IMR-90 (cell line): ENCODE data around the gene DENND1C. TPM values are rescaled to one million over a fixed set of nuclear protein-coding genes. Genes with fewer than 3 reads are reported as not detected.

ENCODE experiments used
- ATAC-seq: fragments of 200-7000 bp; cut with Tn5 transposase; 2 replicates; pipeline ENCODE4 v1.9.1; 2020; ENCODE audit warnings: low read depth, mild to moderate bottlenecking, moderate library complexity
- BruUV-seq: library from RNA; stranded (reverse); fragments of 400-500 nt; replicated peaks from 2 replicates; lab custom pipeline; 2021; lab: Mats Ljungman, UMichigan
- CTCF ChIA-PET: fragments of 300-600 bp; formaldehyde crosslinking; extraction: SDS; loops from one replicate; lab custom pipeline; 2021; ENCODE audit warnings: antibody characterized with exemption; lab: Yijun Ruan, JAX
- POLR2A ChIA-PET: fragments of 300-600 bp; sonication (Branson Sonifier 250); formaldehyde crosslinking; loops from one replicate; lab custom pipeline; 2022; ENCODE audit warnings: antibody characterized with exemption; ENCODE audit not compliant: unreplicated experiment; lab: Charles Lee
- DNase-seq: peaks from one replicate; pipeline ENCODE4 v3.0.0; 2013
- H2AFZ ChIP-seq: replicated peaks from 2 replicates; pipeline ENCODE3; 2013; ENCODE audit warnings: low read length, mild to moderate bottlenecking; ENCODE audit not compliant: poor library complexity
- H2AK5ac ChIP-seq: 2 replicates; pipeline ENCODE4 v1.6.1; 2013; ENCODE audit warnings: low read depth, low read length, inconsistent platforms
- H2AK9ac ChIP-seq: replicated peaks from 2 replicates; pipeline ENCODE3; 2013; ENCODE audit warnings: mild to moderate bottlenecking, low read depth, low read length, moderate library complexity; ENCODE audit not compliant: poor library complexity
- H2BK120ac ChIP-seq: 2 replicates; pipeline ENCODE4 v1.6.1; 2013; ENCODE audit warnings: low read depth, low read length, inconsistent platforms
- H2BK15ac ChIP-seq: 3 replicates; pipeline ENCODE4 v1.6.1; 2013; ENCODE audit warnings: low read depth, low read length, inconsistent platforms
- H2BK20ac ChIP-seq: 2 replicates; pipeline ENCODE4 v1.6.1; 2013; ENCODE audit warnings: low read depth, mild to moderate bottlenecking, inconsistent platforms, low read length, moderate library complexity
- H2BK5ac ChIP-seq: 2 replicates; pipeline ENCODE4 v1.6.1; 2013; ENCODE audit warnings: mild to moderate bottlenecking, low read depth, low read length, inconsistent platforms; ENCODE audit not compliant: poor library complexity, severe bottlenecking
- H3K14ac ChIP-seq: replicated peaks from 2 replicates; pipeline ENCODE4 v1.6.1; 2013; ENCODE audit warnings: low read depth, low read length, inconsistent platforms
- H3K18ac ChIP-seq: 2 replicates; pipeline ENCODE4 v1.6.1; 2013; ENCODE audit warnings: low read depth, low read length, control low read depth
- H3K23ac ChIP-seq: 2 replicates; pipeline ENCODE4 v1.6.1; 2013; ENCODE audit warnings: low read depth, low read length, inconsistent platforms
- H3K27ac ChIP-seq: 2 replicates; pipeline ENCODE4 v1.5.1; 2013; ENCODE audit warnings: mild to moderate bottlenecking, control low read depth, low read length; ENCODE audit not compliant: insufficient read depth
- H3K27me3 ChIP-seq: 2 replicates; pipeline ENCODE4 v1.6.1; 2013; ENCODE audit warnings: low read length; ENCODE audit not compliant: control insufficient read depth, insufficient read depth
- H3K36me3 ChIP-seq: 2 replicates; pipeline ENCODE4 v1.6.1; 2013; ENCODE audit warnings: low read length, mixed read lengths; ENCODE audit not compliant: control insufficient read depth, insufficient read depth
- H3K4ac ChIP-seq: 2 replicates; pipeline ENCODE4 v1.6.1; 2013; ENCODE audit warnings: low read depth, low read length, inconsistent platforms
- H3K4me1 ChIP-seq: 2 replicates; pipeline ENCODE4 v1.6.1; 2013; ENCODE audit warnings: low read length, mixed read lengths; ENCODE audit not compliant: control insufficient read depth, insufficient read depth
- H3K4me2 ChIP-seq: 2 replicates; pipeline ENCODE4 v1.6.1; 2013; ENCODE audit warnings: low read depth, mild to moderate bottlenecking, control low read depth, low read length, moderate library complexity
- H3K4me3 ChIP-seq: 2 replicates; pipeline ENCODE4 v1.5.1; 2013; ENCODE audit warnings: low read depth, mild to moderate bottlenecking, control low read depth, low read length, moderate library complexity; ENCODE audit not compliant: insufficient read depth
- H3K56ac ChIP-seq: 2 replicates; pipeline ENCODE4 v1.6.1; 2013; ENCODE audit warnings: low read length, inconsistent platforms; ENCODE audit not compliant: insufficient read depth; ENCODE audit errors: extremely low read depth
- H3K79me1 ChIP-seq, 2 experiments: 2 replicates each; pipeline ENCODE4 v1.6.1; 2013; ENCODE audit warnings: low read length in 2 of 2, inconsistent platforms in 1 of 2, low read depth in 1 of 2
- H3K9ac ChIP-seq: 2 replicates; pipeline ENCODE4 v1.6.1; 2013; ENCODE audit warnings: low read depth, low read length, control low read depth
- H3K9me1 ChIP-seq: 2 replicates; pipeline ENCODE4 v1.6.1; 2013; ENCODE audit warnings: low read length, inconsistent platforms; ENCODE audit not compliant: insufficient read depth
- H3K9me3 ChIP-seq: 2 replicates; pipeline ENCODE4 v1.6.1; 2013; ENCODE audit warnings: low read length; ENCODE audit not compliant: control insufficient read depth, insufficient read depth
- H4K20me1 ChIP-seq: 2 replicates; pipeline ENCODE4 v1.6.1; 2013; ENCODE audit warnings: low read length, inconsistent platforms; ENCODE audit not compliant: insufficient read depth
- H4K5ac ChIP-seq: 2 replicates; pipeline ENCODE4 v1.6.1; 2013; ENCODE audit warnings: mild to moderate bottlenecking, low read depth, low read length, control low read depth
- H4K8ac ChIP-seq, 2 experiments: 2 replicates each; pipeline ENCODE4 v1.6.1; 2013; ENCODE audit warnings: low read depth in 2 of 2, low read length in 2 of 2, control low read depth in 1 of 2, inconsistent platforms in 1 of 2
- H4K91ac ChIP-seq: 2 replicates; pipeline ENCODE4 v1.6.1; 2013; ENCODE audit warnings: low read depth, low read length, inconsistent platforms; ENCODE audit not compliant: insufficient read depth
- BHLHE40 ChIP-seq: fragments of 150-350 bp; IDR thresholded peaks from 2 replicates; pipeline ENCODE4 v1.6.1; 2016; ENCODE audit warnings: mild to moderate bottlenecking, low read depth, low read length
- CEBPB ChIP-seq: IDR thresholded peaks from 2 replicates; pipeline ENCODE4 v1.6.1; 2012; ENCODE audit warnings: low read depth, low read length, improper control_type of control experiment
- CHD1 ChIP-seq: IDR thresholded peaks from 2 replicates; pipeline ENCODE4 v1.6.1; 2012; ENCODE audit warnings: low read depth, low read length, improper control_type of control experiment
- FOS ChIP-seq: fragments of 150-350 bp; IDR thresholded peaks from 2 replicates; pipeline ENCODE4 v1.6.1; 2016; ENCODE audit warnings: low read depth, low read length
- MAFK ChIP-seq: IDR thresholded peaks from 2 replicates; pipeline ENCODE4 v1.6.1; 2012; ENCODE audit warnings: low read depth, low read length, improper control_type of control experiment
- MAZ ChIP-seq: IDR thresholded peaks from 2 replicates; pipeline ENCODE4 v1.6.1; 2012; ENCODE audit warnings: low read depth, mild to moderate bottlenecking, low read length, improper control_type of control experiment, moderate library complexity, borderline replicate concordance
- MXI1 ChIP-seq: IDR thresholded peaks from 2 replicates; pipeline ENCODE4 v1.6.1; 2012; ENCODE audit warnings: low read depth, mild to moderate bottlenecking, low read length, moderate library complexity, borderline replicate concordance
- NFE2L2 ChIP-seq: fragments of 150-350 bp; IDR thresholded peaks from 2 replicates; pipeline ENCODE4 v1.6.1; 2016; ENCODE audit warnings: low read depth, mild to moderate bottlenecking, low read length
- POLR2A ChIP-seq: IDR thresholded peaks from 2 replicates; pipeline ENCODE4 v1.6.1; 2012; ENCODE audit warnings: mild to moderate bottlenecking, low read depth, low read length
- RAD21 ChIP-seq: IDR thresholded peaks from 2 replicates; pipeline ENCODE4 v1.6.1; 2012; ENCODE audit warnings: low read length, improper control_type of control experiment
- RCOR1 ChIP-seq: IDR thresholded peaks from 2 replicates; pipeline ENCODE4 v1.6.1; 2012; ENCODE audit warnings: mild to moderate bottlenecking, low read length, improper control_type of control experiment; ENCODE audit not compliant: insufficient replicate concordance
- RFX5 ChIP-seq: IDR thresholded peaks from 2 replicates; pipeline ENCODE4 v1.8.0; 2012; ENCODE audit warnings: low read depth, mild to moderate bottlenecking, low read length, moderate library complexity
- SMC3 ChIP-seq: fragments of 150-350 bp; IDR thresholded peaks from 2 replicates; pipeline ENCODE4 v1.6.1; 2016; ENCODE audit warnings: low read depth, mild to moderate bottlenecking, antibody characterized with exemption, low read length, moderate library complexity
- WGBS, 2 experiments: methylation state at CpG; one replicate each; pipeline versions ENCODE4 v1.1.5 to v1.1.7; 2013; ENCODE audit warnings: missing lambda C conversion rate in 2 of 2; ENCODE audit not compliant: insufficient read length in 1 of 2; ENCODE audit errors: extremely low coverage in 2 of 2; 5-methylcytosine and 5-hydroxymethylcytosine counted together
- dilution Hi-C: fragments of 300-500 bp; cut with HindIII; formaldehyde crosslinking; loops from one replicate; pipeline ENCODE4 v1.14.3; 2018; ENCODE audit warnings: low sequenced_read_pairs; ENCODE audit not compliant: unreplicated experiment
- in situ Hi-C: fragments of 300-500 bp; cut with MboI; formaldehyde crosslinking; loops from 3 replicates; pipeline ENCODE4 v1.14.3; 2019; ENCODE audit warnings: low sequenced_read_pairs, inconsistent platforms, mixed read lengths
- intact Hi-C: fragments of 100-400 bp; cut with micrococcal nuclease; formaldehyde crosslinking; loops from 2 replicates; pipeline ENCODE4 v1.10.0; 2022
- polyA plus RNA-seq, 3 experiments: library from polyadenylated mRNA; depleted of rRNA; stranded (reverse); fragments of >200 nt; gene quantifications; 2 replicates each; pipeline ENCODE4 v1.2.3, GENCODE V29; 2012; ENCODE audit warnings: low replicate concordance in 1 of 3
- total RNA-seq: library from RNA; depleted of rRNA; stranded (reverse); fragments of >200 nt; gene quantifications from 2 replicates; pipeline ENCODE4 v1.2.3, GENCODE V29; 2012
- TF ChIP-seq, protein P1 (sequence below): fragments of 150-350 bp; IDR thresholded peaks from 2 replicates; pipeline ENCODE4 v1.6.1; 2017; ENCODE audit warnings: mild to moderate bottlenecking, antibody characterized with exemption, low read length, low read depth
- TF ChIP-seq, protein P2 (sequence below): fragments of 150-350 bp; IDR thresholded peaks from 2 replicates; pipeline ENCODE4 v1.6.1; 2016; ENCODE audit warnings: low read depth, mild to moderate bottlenecking, low read length, moderate library complexity, borderline replicate concordance
- TF ChIP-seq, protein P3 (sequence below): conservative IDR thresholded peaks from 2 replicates; pipeline ENCODE4 v1.5.1; 2012; ENCODE audit warnings: mild to moderate bottlenecking, low read depth, low read length, improper control_type of control experiment

The DENND1C gene
- total and polyA plus RNA-seq, 2 of the 4 experiments (the other 2 are of a cell fraction): not detected

DNA sequence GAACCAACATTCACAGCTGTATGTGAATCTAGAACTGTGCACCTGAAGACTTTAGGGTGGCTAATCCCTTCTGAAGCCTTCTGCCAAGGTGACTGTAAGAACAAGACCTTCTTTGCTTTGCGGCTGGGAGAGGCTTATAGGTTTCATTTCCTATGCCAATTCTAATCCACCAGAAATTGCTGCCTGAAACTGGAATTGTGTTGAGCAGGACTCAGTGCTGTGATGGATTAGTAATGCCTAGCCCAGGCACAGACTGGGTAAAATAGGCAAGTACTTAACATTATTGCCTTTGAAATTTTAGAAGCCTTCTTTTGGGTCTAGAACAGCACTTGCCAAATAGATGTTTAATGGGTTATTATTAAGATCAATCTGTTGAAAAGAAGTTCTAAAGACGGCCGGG is 33.5 kb downstream of the DENND1C start:
- Histone ChIP-seq H2AFZ (no peak overlapping the region), H3K14ac (no peak overlapping the region), H2AK5ac (no peak overlapping the region), H3K4ac (no peak overlapping the region), H3K9me1 (no peaks in the 10 kb centered on the region), H3K9me3 (no peaks in the 10 kb centered on the region; the same call in 1 of the 2 replicates), H3K9ac (no peak overlapping the region), H2BK15ac (no peak overlapping the region), H3K18ac (no peak overlapping the region), H3K36me3 (peaks cover 6% of the 10 kb centered on the region; the same call in 1 of the 2 replicates), H3K4me3 (no peak overlapping the region), H3K4me2 (no peak overlapping the region), H3K23ac (no peak overlapping the region), H4K5ac (no peak overlapping the region), H3K27ac (no peak overlapping the region), H2BK20ac (no peak overlapping the region), H2AK9ac (no peak overlapping the region), H4K91ac (no peak overlapping the region), H3K79me1 (no peaks in the 10 kb centered on the region), H2BK120ac (no peak overlapping the region), H3K27me3 (no peaks in the 10 kb centered on the region), H4K20me1 (no peaks in the 10 kb centered on the region), H3K4me1 (no peaks in the 10 kb centered on the region), H3K56ac (no peak overlapping the region), H2BK5ac (no peak overlapping the region), H4K8ac (no peak overlapping the region)
- BruUV-seq: no TSS peak
- TF ChIP-seq CEBPB: no peak
- no peak for TF ChIP-seq RAD21
- no peak for TF ChIP-seq MXI1
- TF ChIP-seq BHLHE40: no peak
- no peak for TF ChIP-seq MAFK
- no peak for TF ChIP-seq RCOR1
- no peak for TF ChIP-seq CHD1
- no peak for TF ChIP-seq FOS
- TF ChIP-seq NFE2L2: no peak
- TF ChIP-seq POLR2A: no peak
- TF ChIP-seq, protein P1, sequence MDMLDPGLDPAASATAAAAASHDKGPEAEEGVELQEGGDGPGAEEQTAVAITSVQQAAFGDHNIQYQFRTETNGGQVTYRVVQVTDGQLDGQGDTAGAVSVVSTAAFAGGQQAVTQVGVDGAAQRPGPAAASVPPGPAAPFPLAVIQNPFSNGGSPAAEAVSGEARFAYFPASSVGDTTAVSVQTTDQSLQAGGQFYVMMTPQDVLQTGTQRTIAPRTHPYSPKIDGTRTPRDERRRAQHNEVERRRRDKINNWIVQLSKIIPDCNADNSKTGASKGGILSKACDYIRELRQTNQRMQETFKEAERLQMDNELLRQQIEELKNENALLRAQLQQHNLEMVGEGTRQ: no peak
- TF ChIP-seq, protein P2, sequence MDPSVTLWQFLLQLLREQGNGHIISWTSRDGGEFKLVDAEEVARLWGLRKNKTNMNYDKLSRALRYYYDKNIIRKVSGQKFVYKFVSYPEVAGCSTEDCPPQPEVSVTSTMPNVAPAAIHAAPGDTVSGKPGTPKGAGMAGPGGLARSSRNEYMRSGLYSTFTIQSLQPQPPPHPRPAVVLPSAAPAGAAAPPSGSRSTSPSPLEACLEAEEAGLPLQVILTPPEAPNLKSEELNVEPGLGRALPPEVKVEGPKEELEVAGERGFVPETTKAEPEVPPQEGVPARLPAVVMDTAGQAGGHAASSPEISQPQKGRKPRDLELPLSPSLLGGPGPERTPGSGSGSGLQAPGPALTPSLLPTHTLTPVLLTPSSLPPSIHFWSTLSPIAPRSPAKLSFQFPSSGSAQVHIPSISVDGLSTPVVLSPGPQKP: no peak
- TF ChIP-seq RFX5: no peak
- TF ChIP-seq, protein P3, sequence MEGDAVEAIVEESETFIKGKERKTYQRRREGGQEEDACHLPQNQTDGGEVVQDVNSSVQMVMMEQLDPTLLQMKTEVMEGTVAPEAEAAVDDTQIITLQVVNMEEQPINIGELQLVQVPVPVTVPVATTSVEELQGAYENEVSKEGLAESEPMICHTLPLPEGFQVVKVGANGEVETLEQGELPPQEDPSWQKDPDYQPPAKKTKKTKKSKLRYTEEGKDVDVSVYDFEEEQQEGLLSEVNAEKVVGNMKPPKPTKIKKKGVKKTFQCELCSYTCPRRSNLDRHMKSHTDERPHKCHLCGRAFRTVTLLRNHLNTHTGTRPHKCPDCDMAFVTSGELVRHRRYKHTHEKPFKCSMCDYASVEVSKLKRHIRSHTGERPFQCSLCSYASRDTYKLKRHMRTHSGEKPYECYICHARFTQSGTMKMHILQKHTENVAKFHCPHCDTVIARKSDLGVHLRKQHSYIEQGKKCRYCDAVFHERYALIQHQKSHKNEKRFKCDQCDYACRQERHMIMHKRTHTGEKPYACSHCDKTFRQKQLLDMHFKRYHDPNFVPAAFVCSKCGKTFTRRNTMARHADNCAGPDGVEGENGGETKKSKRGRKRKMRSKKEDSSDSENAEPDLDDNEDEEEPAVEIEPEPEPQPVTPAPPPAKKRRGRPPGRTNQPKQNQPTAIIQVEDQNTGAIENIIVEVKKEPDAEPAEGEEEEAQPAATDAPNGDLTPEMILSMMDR: no peak
- no peak for TF ChIP-seq SMC3
- no peak for TF ChIP-seq MAZ
- dilution Hi-C loops: no loop called here
- in situ Hi-C loops: no loop called here
- ChIA-PET POLR2A (no interaction called here), CTCF (no interaction called here)
- WGBS, 2 experiments: 100% methylated on average over 2 of the region's 3 CpGs; no CpG with 5 or more reads in 1 of the 2 experiments
- intact Hi-C loops: no loop called here
- no peak for DNase-seq
- ATAC-seq: no peak
